HepG2 (cell line): ENCODE results near the gene HOXC5. TPM values are rescaled to one million over a fixed set of nuclear protein-coding genes. Genes with fewer than 3 reads are reported as not detected.

Source experiments
- BCL6 ChIP-seq: IDR thresholded peaks from 2 replicates; pipeline ENCODE4 v1.6.1; 2016; ENCODE audit warnings: missing genetic modification reagents, missing compliant biosample characterization
- DNMT1 ChIP-seq: sonication (generic); formaldehyde crosslinking; IDR thresholded peaks from 2 replicates; pipeline ENCODE4 v1.5.1; 2020; ENCODE audit warnings: mild to moderate bottlenecking, missing genetic modification reagents
- FIP1L1 ChIP-seq: fragments of 200-400 bp; formaldehyde crosslinking; IDR thresholded peaks from 2 replicates; pipeline ENCODE4 v1.6.1; 2018; ENCODE audit warnings: low read depth, mild to moderate bottlenecking, low read length, moderate library complexity, borderline replicate concordance; ENCODE audit not compliant: insufficient read depth
- FOXA3 ChIP-seq: IDR thresholded peaks from 2 replicates; pipeline ENCODE4 v1.6.1; 2016; ENCODE audit warnings: missing genetic modification reagents, missing compliant biosample characterization
- HIVEP1 ChIP-seq: sonication (generic); formaldehyde crosslinking; IDR thresholded peaks from 2 replicates; pipeline ENCODE4 v1.4.0; 2020; ENCODE audit warnings: mild to moderate bottlenecking, missing genetic modification reagents
- KDM3A ChIP-seq: IDR thresholded peaks from 2 replicates; pipeline ENCODE4 v1.6.1; 2018; ENCODE audit warnings: low read depth, missing compliant biosample characterization
- NCOA1 ChIP-seq: sonication (generic); formaldehyde crosslinking; IDR thresholded peaks from 2 replicates; pipeline ENCODE4 v1.9.0; 2021; ENCODE audit warnings: missing genetic modification reagents
- NFKBIZ ChIP-seq: IDR thresholded peaks from 2 replicates; pipeline ENCODE4 v1.6.1; 2018; ENCODE audit warnings: missing genetic modification reagents, missing compliant biosample characterization
- PHF8 ChIP-seq: sonication (generic); formaldehyde crosslinking; IDR thresholded peaks from 2 replicates; pipeline ENCODE4 v1.5.0; 2020; ENCODE audit warnings: missing genetic modification reagents
- SALL1 ChIP-seq: sonication (generic); formaldehyde crosslinking; IDR thresholded peaks from 2 replicates; pipeline ENCODE4 v1.8.0; 2022; ENCODE audit warnings: mild to moderate bottlenecking, missing genetic modification reagents
- ZBTB20 ChIP-seq: sonication (generic); formaldehyde crosslinking; IDR thresholded peaks from 2 replicates; pipeline ENCODE4 v1.8.1; 2023; ENCODE audit warnings: missing genetic modification reagents, low read depth, mild to moderate bottlenecking, borderline replicate concordance
- ZNF224 ChIP-seq: sonication (generic); formaldehyde crosslinking; IDR thresholded peaks from 2 replicates; pipeline ENCODE4 v1.5.0; 2020; ENCODE audit warnings: mild to moderate bottlenecking, missing genetic modification reagents
- ZNF30 ChIP-seq: sonication (generic); formaldehyde crosslinking; IDR thresholded peaks from 2 replicates; pipeline ENCODE4 v1.5.0; 2020; ENCODE audit warnings: mild to moderate bottlenecking, missing genetic modification reagents
- ZNF570 ChIP-seq: sonication (generic); formaldehyde crosslinking; IDR thresholded peaks from 2 replicates; pipeline ENCODE4 v1.4.0; 2020; ENCODE audit warnings: mild to moderate bottlenecking, missing genetic modification reagents, borderline replicate concordance
- ZNF607 ChIP-seq: sonication (generic); formaldehyde crosslinking; IDR thresholded peaks from 2 replicates; pipeline ENCODE4 v1.5.1; 2020; ENCODE audit warnings: missing genetic modification reagents, mild to moderate bottlenecking, borderline replicate concordance
- polyA plus RNA-seq, 8 experiments: library from polyadenylated mRNA; depleted of rRNA in 3 of 8; stranded (reverse) in 7 of 8; unstranded in 1 of 8; fragments of >200 nt; fragmentation: Illumina TruSeq in 4 of 8; extraction: Trizol in 4 of 8; gene quantifications; 2 replicates each; pipeline versions ENCODE4 v1.2.1 to v1.2.3, GENCODE V29; 2011 to 2016; ENCODE audit warnings: low read depth in 4 of 8, missing spikeins in 1 of 8, mixed read lengths in 1 of 8; ENCODE audit not compliant: insufficient read depth in 1 of 8
- total RNA-seq, 5 experiments: library from RNA; depleted of rRNA; stranded (reverse); fragments of >200 nt; fragmentation: Illumina TruSeq; extraction: Trizol; gene quantifications; 2 replicates each; pipeline ENCODE4 v1.2.3, GENCODE V29; 2016; ENCODE audit warnings: low read depth in 1 of 5
- TF ChIP-seq, protein P1 (sequence below): sonication (generic); formaldehyde crosslinking; IDR thresholded peaks from 2 replicates; pipeline ENCODE4 v1.4.0; 2020; ENCODE audit warnings: missing genetic modification reagents, borderline replicate concordance
- TF ChIP-seq, protein P2 (sequence below): sonication (generic); formaldehyde crosslinking; IDR thresholded peaks from 2 replicates; pipeline ENCODE4 v1.4.0; 2020; ENCODE audit warnings: mild to moderate bottlenecking, missing genetic modification reagents
- TF ChIP-seq, protein P3 (sequence below): sonication (generic); formaldehyde crosslinking; IDR thresholded peaks from 2 replicates; pipeline ENCODE4 v1.5.1; 2020; ENCODE audit warnings: missing genetic modification reagents, mild to moderate bottlenecking, borderline replicate concordance
- TF ChIP-seq, protein P4 (sequence below): sonication (generic); formaldehyde crosslinking; conservative IDR thresholded peaks from 2 replicates; pipeline ENCODE4 v1.4.0; 2020; ENCODE audit warnings: missing genetic modification reagents

Gene HOXC5
- total and polyA plus RNA-seq, 2 of the 13 experiments (the other 11 are each of a cell fraction or from before 2014, with no cell fraction given) = not detected

DNA sequence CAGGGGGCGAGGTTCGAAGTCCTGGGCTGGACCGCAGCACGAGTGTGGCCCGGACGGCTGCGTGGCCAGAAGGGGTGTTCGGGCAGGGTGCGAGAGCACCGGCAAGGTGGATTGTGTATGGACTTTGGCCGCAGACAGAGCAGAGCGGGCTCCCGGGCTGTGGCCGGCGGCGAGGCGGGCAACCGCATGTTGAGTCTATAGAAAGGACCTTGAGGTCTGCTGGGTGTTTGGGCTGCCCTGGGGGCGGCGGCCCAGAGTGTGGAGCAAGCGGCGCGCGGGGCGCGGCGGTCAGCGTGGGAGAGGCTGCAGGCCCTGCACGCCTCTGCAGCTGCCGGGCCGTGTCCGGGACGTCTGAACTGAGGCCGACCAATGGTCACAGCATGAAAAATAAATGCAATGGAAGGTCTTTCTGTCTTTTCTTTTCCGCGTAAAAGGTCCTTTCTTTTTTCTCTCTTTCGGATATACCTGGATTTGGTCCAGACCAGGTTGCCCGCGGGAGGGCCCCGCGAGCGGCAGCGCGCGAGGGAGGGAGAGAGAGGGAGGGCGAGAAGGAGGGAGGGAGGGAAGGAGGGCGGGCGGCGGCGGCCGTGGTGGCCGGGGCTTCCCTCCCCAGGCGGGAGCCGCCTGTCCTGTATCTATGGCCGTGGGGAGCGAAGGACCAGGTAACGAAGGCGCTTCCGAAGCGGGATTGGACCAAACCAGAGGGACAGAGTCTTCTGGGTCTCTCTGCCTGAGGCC is 38.4 kb upstream of the HOXC5 start (continued):
- TF ChIP-seq KDM3A (no peak), SALL1 (CRISPR knock-in tag) (peak; percentile 72), PHF8 (CRISPR knock-in tag) (peak; percentile 34; the same call in 1 of the 2 replicates), BCL6 (0 out of 2 replicates have a peak, but pooled peaks have one; percentile 30), FIP1L1 (no peak), FOXA3 (CRISPR knock-in tag) (0 out of 2 replicates have a peak, but pooled peaks have one; percentile 13), NCOA1 (CRISPR knock-in tag) (no peak), ZNF570 (CRISPR knock-in tag) (no peak), ZBTB20 (no peak), ZNF607 (CRISPR knock-in tag) (no peak), ZNF224 (0 out of 2 replicates have a peak, but pooled peaks have one; percentile 45), NFKBIZ (CRISPR knock-in tag) (0 out of 2 replicates have a peak, but pooled peaks have one; percentile 38), ZNF30 (CRISPR knock-in tag) (no peak), DNMT1 (CRISPR knock-in tag) (no peak), HIVEP1 (CRISPR knock-in tag) (no peak)
- TF ChIP-seq, protein P1, sequence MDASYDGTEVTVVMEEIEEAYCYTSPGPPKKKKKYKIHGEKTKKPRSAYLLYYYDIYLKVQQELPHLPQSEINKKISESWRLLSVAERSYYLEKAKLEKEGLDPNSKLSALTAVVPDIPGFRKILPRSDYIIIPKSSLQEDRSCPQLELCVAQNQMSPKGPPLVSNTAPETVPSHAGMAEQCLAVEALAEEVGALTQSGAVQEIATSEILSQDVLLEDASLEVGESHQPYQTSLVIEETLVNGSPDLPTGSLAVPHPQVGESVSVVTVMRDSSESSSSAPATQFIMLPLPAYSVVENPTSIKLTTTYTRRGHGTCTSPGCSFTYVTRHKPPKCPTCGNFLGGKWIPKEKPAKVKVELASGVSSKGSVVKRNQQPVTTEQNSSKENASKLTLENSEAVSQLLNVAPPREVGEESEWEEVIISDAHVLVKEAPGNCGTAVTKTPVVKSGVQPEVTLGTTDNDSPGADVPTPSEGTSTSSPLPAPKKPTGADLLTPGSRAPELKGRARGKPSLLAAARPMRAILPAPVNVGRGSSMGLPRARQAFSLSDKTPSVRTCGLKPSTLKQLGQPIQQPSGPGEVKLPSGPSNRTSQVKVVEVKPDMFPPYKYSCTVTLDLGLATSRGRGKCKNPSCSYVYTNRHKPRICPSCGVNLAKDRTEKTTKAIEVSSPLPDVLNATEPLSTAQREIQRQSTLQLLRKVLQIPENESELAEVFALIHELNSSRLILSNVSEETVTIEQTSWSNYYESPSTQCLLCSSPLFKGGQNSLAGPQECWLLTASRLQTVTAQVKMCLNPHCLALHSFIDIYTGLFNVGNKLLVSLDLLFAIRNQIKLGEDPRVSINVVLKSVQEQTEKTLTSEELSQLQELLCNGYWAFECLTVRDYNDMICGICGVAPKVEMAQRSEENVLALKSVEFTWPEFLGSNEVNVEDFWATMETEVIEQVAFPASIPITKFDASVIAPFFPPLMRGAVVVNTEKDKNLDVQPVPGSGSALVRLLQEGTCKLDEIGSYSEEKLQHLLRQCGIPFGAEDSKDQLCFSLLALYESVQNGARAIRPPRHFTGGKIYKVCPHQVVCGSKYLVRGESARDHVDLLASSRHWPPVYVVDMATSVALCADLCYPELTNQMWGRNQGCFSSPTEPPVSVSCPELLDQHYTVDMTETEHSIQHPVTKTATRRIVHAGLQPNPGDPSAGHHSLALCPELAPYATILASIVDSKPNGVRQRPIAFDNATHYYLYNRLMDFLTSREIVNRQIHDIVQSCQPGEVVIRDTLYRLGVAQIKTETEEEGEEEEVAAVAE (CRISPR knock-in tag) = no peak
- TF ChIP-seq, protein P2, sequence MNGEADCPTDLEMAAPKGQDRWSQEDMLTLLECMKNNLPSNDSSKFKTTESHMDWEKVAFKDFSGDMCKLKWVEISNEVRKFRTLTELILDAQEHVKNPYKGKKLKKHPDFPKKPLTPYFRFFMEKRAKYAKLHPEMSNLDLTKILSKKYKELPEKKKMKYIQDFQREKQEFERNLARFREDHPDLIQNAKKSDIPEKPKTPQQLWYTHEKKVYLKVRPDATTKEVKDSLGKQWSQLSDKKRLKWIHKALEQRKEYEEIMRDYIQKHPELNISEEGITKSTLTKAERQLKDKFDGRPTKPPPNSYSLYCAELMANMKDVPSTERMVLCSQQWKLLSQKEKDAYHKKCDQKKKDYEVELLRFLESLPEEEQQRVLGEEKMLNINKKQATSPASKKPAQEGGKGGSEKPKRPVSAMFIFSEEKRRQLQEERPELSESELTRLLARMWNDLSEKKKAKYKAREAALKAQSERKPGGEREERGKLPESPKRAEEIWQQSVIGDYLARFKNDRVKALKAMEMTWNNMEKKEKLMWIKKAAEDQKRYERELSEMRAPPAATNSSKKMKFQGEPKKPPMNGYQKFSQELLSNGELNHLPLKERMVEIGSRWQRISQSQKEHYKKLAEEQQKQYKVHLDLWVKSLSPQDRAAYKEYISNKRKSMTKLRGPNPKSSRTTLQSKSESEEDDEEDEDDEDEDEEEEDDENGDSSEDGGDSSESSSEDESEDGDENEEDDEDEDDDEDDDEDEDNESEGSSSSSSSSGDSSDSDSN = peak; percentile 64
- TF ChIP-seq, protein P3, sequence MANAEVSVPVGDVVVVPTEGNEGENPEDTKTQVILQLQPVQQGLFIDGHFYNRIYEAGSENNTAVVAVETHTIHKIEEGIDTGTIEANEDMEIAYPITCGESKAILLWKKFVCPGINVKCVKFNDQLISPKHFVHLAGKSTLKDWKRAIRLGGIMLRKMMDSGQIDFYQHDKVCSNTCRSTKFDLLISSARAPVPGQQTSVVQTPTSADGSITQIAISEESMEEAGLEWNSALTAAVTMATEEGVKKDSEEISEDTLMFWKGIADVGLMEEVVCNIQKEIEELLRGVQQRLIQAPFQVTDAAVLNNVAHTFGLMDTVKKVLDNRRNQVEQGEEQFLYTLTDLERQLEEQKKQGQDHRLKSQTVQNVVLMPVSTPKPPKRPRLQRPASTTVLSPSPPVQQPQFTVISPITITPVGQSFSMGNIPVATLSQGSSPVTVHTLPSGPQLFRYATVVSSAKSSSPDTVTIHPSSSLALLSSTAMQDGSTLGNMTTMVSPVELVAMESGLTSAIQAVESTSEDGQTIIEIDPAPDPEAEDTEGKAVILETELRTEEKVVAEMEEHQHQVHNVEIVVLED (CRISPR knock-in tag) = no peak
- TF ChIP-seq, protein P4, sequence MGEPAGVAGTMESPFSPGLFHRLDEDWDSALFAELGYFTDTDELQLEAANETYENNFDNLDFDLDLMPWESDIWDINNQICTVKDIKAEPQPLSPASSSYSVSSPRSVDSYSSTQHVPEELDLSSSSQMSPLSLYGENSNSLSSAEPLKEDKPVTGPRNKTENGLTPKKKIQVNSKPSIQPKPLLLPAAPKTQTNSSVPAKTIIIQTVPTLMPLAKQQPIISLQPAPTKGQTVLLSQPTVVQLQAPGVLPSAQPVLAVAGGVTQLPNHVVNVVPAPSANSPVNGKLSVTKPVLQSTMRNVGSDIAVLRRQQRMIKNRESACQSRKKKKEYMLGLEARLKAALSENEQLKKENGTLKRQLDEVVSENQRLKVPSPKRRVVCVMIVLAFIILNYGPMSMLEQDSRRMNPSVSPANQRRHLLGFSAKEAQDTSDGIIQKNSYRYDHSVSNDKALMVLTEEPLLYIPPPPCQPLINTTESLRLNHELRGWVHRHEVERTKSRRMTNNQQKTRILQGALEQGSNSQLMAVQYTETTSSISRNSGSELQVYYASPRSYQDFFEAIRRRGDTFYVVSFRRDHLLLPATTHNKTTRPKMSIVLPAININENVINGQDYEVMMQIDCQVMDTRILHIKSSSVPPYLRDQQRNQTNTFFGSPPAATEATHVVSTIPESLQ (CRISPR knock-in tag) = no peak
